Hypothalamus (tissue), 51 donors: ENCODE measurements around the gene NOD1.
A peak's percentile ranks its signal among the peaks of the same experiment; 100 is the strongest.
"Not testable (repeated sequence)": the region's sequence is repeated elsewhere in the genome, so short reads cannot be mapped to it uniquely, and the experiment has no call there.

Experiments
- DNase-seq, 51 donors: peaks; one replicate each; lab custom pipeline; 2025; lab: John Stamatoyannopoulos, UW

Gene NOD1

DNA sequence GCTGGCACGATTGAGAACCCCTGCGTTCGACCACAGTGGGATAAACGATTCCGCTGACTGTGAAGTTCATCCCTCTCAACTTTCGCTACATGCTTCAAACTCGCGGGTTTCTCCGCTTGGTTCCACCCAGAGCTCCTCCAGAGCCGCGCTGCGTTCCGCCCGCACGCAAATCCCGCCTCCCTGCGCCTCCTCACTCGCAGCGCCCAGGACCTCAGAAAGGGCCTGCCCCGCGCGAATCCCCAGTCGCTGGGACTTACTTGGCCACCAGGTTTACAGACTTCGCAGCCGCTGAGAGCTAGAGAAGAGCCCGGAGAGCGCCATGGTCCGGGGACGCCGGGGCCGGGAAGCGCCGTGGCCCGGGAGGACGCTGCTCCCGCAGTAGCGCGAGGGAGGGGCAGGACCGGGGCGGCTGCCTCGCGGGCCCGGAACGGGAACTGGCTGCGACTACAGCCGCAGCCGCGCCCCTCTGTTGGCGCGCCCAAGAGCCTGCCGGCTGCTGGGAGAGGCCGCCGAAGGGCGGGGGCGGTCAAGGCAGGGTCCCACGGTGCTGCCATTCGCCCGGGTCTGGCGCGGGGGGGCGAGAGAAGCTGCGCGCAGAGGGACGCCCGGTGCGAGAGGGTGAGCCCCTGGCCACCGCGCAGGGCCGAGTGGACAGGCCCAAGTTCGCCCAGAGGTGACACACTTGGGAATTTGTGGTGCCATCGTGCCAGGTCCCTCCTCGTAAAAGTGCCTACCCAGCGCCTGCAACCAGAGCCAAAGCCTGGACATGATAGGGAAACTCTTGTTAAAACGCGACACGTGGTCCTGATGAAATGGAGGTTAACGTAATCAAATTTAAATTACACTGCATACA is at the start of gene NOD1:
Gene NOD1, minus strand, starts transcription at position 436 of the 853 bp plus-strand sequence. CDS start 21,863 bp downstream, outside the sequence.
- peak in 48 of 51 donors; percentile 14 to 78 (median 46) for DNase-seq

GRCh38 chr7:30527297-30527696 is 48.7 kb upstream of the NOD1 start:
- not testable (repeated sequence) for DNase-seq

- no peak for DNase-seq
These were observed 47.6 kb upstream of the NOD1 start for GRCh38 chr7:30526163-30526562.

DNA sequence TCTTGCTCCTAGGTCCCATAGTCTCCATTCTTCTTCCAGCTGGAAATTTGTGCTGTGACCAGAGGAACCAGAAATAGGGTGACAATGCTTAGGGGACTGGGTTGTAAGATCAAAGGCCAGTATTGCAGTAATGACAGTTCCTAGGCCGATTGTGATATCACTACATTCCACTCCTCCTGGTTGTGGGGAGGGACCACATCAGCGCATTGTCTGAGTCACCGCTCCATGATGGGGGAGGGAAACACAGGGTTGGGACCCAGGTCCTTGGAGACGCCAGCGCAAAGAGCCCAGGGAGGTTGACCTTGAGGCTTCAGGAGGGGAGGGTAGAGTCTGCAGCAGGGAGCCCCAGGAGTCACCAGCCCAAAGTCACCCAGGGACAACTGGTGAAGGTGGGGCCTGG is 46.8 kb upstream of the NOD1 start:
- no peak for DNase-seq

DNA sequence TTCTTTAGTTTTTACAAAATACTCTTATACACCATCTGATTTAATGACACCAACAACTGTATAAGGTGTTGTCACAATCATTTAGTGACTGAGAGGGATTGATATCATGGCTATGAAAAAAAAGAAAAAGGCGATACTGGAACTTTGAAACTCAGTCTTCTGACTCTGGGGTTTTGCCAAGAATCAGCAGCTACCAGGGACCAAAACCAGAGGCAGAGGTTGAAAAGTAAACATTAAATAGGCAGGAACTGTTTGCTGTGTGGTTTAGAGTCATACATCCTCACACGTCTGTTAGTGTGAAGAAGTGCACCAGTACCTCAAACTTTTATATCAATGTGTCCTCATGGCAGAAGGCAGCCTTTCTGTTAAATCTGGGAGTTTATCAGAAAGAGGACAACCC is 46.0 kb upstream of the NOD1 start:
- DNase-seq = no peak

DNA sequence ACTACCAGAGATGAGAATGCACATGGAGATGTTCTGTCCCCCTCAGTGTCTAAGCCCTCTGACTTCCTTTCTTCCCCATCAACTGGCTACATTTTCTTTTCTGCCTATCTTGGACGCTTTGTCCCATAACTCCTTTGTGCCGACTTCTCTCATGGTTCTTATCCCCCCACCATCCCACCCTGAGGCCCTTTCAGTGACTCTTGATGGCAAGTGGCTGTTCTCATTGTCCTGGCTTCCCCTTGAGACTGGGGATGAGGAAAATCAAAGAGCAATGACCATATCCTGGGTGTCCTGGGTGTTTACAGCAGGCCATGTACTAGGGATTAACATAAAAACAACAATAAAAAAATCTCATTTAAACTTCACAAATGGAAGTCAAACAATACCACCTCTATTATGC is 44.9 kb upstream of the NOD1 start:
- DNase-seq = no peak

DNA sequence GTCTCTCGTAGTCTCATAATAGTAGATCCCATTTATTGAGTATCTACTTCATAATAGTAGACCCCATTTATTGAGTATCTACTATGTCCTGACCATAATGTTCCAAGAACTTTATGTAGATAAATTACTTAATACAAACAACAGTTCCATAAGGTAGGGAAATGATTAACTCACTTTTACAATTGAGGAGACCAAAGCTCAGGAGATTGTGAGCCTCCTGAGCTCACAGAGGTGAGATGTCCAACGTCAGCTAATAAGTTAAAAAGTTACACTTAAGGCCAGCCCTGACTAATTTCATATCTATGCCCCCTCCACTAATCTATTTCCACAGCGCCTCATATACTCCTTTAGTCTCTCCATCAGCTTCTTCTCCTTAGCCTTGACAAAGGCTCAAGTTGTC is 43.6 kb upstream of the NOD1 start:
- no peak for DNase-seq

GRCh38 chr7:30521532-30521931 is 42.9 kb upstream of the NOD1 start:
- DNase-seq = peak in 1 of 51 donors; percentile 14

GRCh38 chr7:30519122-30519521 is 40.5 kb upstream of the NOD1 start:
- DNase-seq = no peak

- no peak for DNase-seq
These were observed 37.2 kb upstream of the NOD1 start for GRCh38 chr7:30515761-30516160.

DNA sequence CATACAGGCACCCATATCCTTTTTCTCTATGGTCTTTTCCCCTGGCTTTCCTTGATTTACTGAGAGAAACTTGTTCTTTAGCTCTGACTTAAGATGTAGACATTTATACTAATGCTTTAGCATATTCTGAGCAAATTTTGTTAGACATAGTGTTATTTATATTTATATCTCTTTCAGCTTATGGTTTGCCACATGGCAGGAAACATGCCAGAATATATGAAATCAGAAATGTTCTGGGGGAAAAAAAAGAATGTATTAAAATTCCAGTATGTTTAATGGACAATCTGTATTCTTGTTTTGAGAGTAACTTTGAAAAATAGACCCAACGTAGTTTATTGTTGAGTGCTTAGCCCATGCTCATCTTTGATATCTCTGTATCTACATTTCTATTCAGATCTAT is 36.2 kb upstream of the NOD1 start:
- DNase-seq = no peak

DNA sequence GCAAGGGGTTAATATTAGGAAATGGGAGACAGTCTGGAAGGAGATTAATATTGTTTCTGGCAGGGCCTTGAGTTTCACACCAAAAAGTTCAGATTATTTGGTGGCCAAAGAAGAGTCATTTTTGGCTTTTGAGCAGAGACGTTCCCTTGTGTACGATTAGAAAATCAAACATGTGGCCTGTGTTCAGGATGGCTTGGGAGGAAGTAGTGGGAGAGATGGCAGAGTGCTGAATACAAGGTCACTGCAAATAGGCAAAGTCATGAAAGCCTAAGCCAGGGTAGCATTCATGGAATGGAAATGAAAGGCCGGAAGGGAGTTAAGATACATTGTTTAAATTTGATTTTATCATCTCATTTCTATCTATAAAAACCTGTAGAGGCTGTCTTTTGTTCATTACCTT is 35.6 kb upstream of the NOD1 start:
- DNase-seq = no peak

DNA sequence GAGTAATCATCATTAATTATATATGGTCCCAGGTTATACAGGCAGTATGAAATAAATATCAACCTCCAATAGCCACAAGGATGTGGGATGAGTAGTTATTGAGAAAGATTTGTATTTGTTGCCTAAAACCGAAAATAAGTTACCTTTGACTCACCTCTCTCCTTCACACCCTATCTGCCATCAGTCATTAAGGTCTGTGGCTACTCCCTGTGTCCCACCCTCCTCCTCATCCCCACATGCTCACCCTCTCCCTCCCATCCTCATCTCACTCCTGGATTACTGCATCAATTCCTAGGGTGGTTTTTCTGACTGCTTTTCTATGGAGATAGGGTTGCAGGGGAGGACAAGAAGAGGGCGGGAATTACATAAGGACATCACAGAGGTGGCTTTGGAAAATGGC is 35.2 kb upstream of the NOD1 start:
- no peak for DNase-seq

GRCh38 chr7:30511973-30512662 is 33.5 kb upstream of the NOD1 start:
- no peak for DNase-seq

GRCh38 chr7:30511494-30511893 is 32.9 kb upstream of the NOD1 start:
- DNase-seq = no peak

DNA sequence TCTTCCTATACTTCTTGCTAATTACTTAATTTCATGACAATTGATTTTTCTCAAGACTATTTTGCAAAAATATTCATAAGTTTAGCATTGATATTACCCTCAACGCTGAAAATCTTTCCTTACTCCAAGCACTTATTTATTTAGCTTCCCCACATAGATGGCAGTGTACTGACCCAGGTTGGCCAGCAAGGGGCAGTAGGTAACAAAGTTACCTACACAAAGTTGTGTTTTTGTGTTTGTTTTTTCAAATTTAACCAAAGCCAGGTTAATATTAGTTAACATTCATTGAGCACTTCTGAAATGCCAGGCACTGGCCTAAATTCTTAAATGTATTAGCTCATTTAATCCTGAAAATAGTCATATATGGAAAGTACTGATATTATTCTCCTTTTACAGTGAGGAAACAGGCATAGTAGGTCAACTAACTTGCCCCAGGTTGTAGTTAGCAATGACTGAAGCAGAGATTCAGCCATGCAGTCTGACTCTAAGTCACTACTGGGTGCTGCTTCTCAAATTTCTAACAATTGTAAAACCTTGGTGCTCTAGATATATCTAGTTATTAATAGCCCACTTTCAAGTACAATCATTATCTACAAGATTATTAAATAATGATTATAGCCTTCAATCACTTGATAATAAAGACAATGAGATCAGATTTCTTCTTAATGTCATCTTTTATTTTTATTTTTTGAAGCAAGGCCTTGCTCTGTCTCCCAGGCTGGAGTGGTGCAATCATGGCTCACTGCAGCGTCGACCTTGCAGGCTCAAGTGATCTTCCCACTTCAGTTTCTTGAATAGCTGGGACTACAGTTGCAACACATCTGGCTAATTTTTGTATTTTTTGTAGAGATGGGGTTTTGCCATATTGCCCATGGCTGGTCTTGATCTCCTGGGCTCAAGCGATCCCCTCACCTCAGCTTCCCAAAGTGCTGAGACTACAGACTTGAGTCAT is 31.8 kb upstream of the NOD1 start:
- peak in 7 of 51 donors; percentile 1 to 11 (median 1) for DNase-seq

GRCh38 chr7:30509171-30509857 is 30.7 kb upstream of the NOD1 start:
- DNase-seq = not testable (repeated sequence)

- DNase-seq = not testable (repeated sequence)
These were observed 28.8 kb upstream of the NOD1 start for GRCh38 chr7:30507346-30507900.

- no peak for DNase-seq
These were observed 26.7 kb upstream of the NOD1 start for GRCh38 chr7:30505174-30505697.
